IPS-NIHi7 (cell line): Measurements from ENCODE around the gene RNF135.
"Not testable (repeated sequence)": the region's sequence is repeated elsewhere in the genome, so short reads cannot be mapped to it uniquely, and the experiment has no call there.

Experiments used
- DNase-seq: peaks from one replicate; pipeline ENCODE4 v3.0.0; 2012; ENCODE audit warnings: mixed read lengths; ENCODE audit errors: extremely low spot score

RNF135 gene

GRCh38 chr17:30970831-30971567 lies at the start of gene RNF135:
Gene RNF135 (plus strand): TSS chr17:30971039. CDS start chr17:30971074, 35 bp downstream.
- DNase-seq: peak; percentile 94

DNA sequence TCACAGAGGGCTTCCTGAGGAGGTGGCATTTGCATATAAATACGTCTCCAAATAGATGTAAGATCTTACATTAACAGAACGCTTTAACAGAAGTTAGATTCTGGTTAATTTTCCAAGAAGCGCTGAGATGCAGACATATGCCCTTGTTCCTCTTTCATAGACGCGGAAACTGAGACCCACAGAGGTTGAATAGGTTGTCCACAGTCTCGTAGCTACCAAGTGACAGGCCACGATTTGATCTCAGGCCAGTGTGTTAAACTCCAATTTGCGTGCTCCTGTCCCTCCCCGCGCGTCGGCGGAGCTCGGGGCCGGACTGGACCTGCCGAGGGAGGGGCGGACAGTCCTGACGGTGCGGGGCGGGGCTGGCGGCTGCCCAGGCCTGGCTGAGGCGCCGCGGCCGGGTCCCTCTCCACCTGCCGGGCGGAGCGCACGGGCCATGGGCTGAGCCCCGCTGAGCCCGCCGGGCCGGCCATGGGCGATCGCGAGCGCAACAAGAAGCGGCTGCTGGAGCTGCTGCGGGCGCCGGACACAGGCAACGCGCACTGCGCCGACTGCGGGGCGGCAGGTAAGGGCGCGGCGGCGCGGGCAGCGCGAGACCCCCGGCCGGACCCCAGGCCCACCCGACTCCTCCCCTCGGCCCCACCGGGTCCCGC lies 49.2 kb upstream of the RNF135 start, which contains the start of gene ADAP2:
Gene ADAP2 (plus strand): TSS at position 402 of the 653 bp plus-strand sequence. CDS start 70 bp downstream, at position 472.
- peak; percentile 70 for DNase-seq

GRCh38 chr17:30922235-30923030 lies 48.4 kb upstream of the RNF135 start:
- peak; percentile 36 for DNase-seq

- no peak for DNase-seq
Measured at GRCh38 chr17:30924341-30924740, 46.5 kb upstream of the RNF135 start.

DNA sequence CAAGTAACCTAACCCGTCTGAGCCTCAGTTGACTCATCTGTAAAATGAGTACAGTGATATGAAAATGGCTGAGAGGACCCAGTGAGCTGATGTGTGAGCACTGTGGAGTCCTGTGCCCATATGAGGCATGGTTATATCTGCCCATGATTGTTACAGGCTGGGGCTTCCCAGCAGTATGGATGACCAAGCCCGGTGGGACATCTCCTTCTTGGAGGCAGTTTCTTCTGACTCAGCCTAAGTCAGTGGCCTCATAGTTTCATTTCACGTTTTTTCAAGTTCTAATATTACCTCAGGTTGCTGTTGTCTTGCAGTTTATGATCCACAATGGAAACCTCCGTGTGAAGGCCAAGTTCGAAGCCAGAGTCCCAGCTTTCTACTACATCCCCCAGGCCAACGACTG lies 44.3 kb upstream of the RNF135 start:
- DNase-seq: no peak

DNA sequence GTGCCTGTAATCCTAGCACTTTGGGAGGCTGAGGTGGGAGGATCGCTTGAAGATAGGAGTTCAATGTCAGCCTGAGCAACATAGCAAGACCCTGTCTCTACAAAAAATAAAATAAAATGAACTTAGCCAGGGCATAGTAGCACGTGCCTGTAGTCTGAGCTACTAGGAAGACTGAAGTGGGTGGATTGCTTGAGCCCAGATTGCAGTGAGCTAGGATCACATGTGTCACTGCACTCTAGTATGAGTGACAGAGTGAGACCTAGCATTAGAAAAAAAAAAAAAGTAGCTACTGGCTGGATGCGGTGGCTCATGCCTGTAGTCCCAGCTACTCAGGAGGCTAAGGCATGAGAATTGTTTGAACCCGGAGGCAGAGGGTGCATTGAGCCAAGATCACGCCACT lies 43.1 kb upstream of the RNF135 start:
- no peak for DNase-seq

- no peak for DNase-seq
Measured at GRCh38 chr17:30928584-30928983, 42.3 kb upstream of the RNF135 start.

- no peak for DNase-seq
Measured at GRCh38 chr17:30929081-30929633, 41.7 kb upstream of the RNF135 start.

DNA sequence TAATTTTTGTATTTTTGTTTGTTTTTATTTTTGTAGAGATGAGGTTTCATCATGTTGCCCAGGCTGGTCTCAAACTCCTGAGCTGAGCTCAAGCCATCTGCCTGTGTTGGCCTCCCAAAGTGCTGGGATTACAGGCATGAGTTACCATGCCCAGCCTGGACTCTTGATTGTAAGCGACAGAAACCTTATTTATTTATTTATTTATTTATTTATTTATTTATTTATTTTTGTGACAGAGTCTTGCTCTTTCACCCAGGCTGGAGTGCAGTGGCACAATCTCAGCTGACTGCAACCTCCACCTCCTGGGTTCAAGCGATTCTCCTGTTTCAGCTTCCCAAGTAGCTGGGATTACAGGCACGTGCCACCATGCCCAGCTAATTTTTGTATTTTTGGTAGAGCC lies 41.0 kb upstream of the RNF135 start:
- DNase-seq: not testable (repeated sequence)

- DNase-seq: no peak
Measured at GRCh38 chr17:30930495-30930894, 40.3 kb upstream of the RNF135 start.

GRCh38 chr17:30931582-30931981 lies 39.3 kb upstream of the RNF135 start:
- DNase-seq: not testable (repeated sequence)

DNA sequence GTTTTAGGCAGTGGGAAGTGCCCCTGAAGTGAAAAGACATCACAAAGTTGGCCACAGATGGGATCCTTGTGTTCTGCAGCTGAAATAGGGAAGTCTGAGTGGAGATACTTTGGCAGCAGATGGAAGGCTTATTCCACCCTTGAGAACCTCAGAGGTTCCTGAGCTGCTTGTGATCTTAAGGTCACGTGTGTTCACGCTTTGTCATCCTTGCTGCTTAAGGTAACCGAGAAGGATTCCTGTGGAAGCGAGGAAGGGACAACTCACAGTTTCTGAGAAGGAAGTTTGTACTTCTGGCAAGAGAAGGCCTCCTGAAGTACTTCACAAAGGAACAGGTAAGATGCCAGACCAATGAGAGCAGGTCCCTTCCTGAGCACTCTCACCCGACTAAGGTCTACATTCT lies 36.9 kb upstream of the RNF135 start:
- no peak for DNase-seq

- DNase-seq: no peak
Measured at GRCh38 chr17:30939051-30939689, 31.7 kb upstream of the RNF135 start.

DNA sequence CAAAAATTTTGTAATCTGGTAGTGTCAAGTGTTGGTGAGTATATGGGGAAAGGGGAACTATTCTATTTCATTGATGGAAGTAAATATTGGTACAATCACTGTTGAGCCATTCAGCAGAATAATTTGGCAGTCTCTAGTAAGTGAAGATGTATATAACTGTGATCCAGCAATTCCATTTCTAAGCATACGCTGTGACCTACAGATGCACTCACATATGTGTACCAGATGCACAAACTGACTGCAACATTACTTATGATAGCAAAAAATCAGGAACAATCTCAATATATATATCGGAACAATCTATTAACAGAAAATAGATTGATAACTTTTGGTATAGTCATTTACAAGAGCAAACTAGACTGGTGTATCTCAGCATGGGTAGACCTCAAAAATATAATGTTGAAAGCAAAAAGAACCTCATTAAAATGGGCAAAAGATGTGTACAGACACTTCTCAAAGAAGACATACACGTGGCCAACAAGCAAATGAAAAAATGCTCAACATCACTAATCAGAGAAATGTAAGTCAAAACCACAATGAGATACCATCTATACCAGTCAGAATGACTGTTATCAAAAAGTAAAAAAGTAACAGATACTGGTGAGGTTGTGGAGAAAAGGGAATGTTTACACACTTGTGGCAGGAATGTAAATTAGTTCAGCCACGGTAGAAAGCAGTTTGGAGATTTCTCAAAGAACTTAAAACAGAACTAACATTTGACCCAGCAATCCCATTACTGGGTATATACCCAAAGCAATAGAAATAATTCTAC lies 28.3 kb upstream of the RNF135 start:
- DNase-seq: no peak

- no peak for DNase-seq
Measured at GRCh38 chr17:30947796-30948195, 23.0 kb upstream of the RNF135 start.

- DNase-seq: no peak
Measured at GRCh38 chr17:30950189-30950588, 20.6 kb upstream of the RNF135 start.

- DNase-seq: no peak
Measured at GRCh38 chr17:30950669-30951399, 20.0 kb upstream of the RNF135 start.

DNA sequence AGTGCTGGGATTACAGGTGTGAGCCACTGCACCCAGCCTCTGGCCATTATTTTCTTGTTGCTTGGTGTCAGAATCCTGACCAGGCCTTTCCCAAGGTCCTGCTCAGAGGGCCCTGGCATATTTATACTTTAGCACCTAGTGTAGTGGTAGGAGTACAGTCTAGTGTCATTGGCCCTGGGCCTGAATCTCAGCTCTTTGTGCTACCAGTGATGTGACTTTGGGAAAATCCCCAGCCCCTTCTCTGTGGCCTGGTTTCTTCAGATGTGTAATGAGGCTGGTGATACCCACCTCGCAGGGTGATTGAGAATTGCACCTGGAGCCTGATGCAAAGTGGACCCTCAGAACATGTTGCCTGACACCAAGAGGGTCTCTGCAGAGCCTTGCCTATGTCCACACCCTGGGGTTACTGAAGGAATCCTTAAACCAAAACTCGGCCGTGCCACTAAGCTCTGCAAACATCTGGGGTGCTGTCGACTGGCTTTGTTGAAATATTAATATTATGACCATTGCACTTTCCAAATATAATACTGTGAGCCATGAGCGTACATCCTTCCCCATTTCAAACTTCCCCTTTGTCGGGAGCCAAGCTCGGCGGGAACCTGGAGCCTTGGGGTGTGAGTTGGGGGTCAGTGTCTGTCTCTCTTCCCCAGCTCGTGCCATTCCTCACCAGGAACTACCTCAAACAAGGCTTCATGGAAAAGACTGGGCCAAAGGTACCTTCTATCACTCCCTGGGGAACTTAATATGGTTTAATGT lies 18.0 kb upstream of the RNF135 start:
- no peak for DNase-seq

DNA sequence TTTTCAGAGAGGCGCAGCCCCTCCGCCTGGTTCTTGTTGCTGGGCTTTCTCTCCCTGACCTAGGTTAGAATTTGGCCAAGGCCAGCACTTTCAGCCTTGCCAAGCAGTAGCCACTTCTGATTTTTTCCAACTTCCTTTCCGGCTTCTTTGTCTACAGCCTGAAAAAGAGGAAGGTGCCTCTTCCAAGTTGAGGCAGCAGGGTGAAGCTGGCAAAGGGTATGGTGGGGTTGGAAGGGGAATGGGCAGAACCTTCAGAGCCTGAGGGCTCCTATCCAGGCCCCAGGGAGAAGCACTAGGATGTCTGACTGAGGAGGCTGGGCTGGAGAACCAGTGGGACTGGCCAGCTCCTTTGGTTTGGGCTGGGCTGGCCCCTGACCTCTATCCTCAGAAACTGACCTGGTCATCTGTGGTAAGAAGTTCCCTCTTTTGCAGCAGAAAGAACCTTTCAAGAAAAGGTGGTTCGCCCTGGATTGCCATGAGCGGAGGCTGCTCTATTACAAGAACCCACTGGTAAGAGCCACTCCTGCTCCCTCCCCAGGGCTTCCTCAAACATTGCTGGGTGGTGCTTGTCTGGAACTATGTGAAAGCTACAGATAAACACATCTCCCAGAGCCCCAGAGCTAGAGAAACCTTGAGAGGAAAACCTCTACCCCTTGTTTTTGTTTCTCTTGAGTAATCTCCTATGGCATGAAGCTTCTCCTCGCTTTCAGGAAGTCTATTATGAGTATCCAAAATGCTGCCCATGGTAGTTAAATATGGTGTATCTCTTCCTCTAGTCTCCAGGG lies 16.6 kb upstream of the RNF135 start:
- no peak for DNase-seq
